IPS-18a (cell line): Measurements from ENCODE around the gene EBLN1.

Experiments
- H3K27ac ChIP-seq: one replicate; pipeline ENCODE4 v1.5.1; 2013; ENCODE audit warnings: low read length
- H3K27me3 ChIP-seq: one replicate; pipeline ENCODE4 v1.6.1; 2013; ENCODE audit warnings: mild to moderate bottlenecking, low read length; ENCODE audit not compliant: control insufficient read depth, insufficient read depth
- H3K36me3 ChIP-seq: one replicate; pipeline ENCODE4 v1.6.1; 2013; ENCODE audit warnings: low read depth, low read length; ENCODE audit not compliant: control insufficient read depth
- H3K4me1 ChIP-seq: one replicate; pipeline ENCODE4 v1.6.1; 2013; ENCODE audit warnings: low read depth, low read length; ENCODE audit not compliant: control insufficient read depth
- H3K4me3 ChIP-seq: one replicate; pipeline ENCODE4 v1.5.1; 2013; ENCODE audit warnings: low read length
- H3K9ac ChIP-seq: one replicate; pipeline ENCODE4 v1.6.1; 2013; ENCODE audit warnings: mild to moderate bottlenecking, low read length, moderate library complexity
- H3K9me3 ChIP-seq: one replicate; pipeline ENCODE4 v1.6.1; 2013; ENCODE audit warnings: low read depth, low read length; ENCODE audit not compliant: control insufficient read depth

Gene EBLN1

GRCh38 chr10:22217842-22218241, at the start of gene EBLN1:
Gene EBLN1, minus strand, starts transcription at chr10:22218015. Its CDS starts 8,032 bp downstream, at chr10:22209983.
- Histone ChIP-seq H3K9me3 (no peaks in the 10 kb centered on the region), H3K9ac (no peak within 1 kb of the TSS), H3K27me3 (no peaks in the 10 kb centered on the region), H3K4me1 (no peaks in the 10 kb centered on the region), H3K4me3 (no peak within 1 kb of the TSS), H3K27ac (no peak within 1 kb of the TSS), H3K36me3 (no peaks in the 10 kb centered on the region)

DNA sequence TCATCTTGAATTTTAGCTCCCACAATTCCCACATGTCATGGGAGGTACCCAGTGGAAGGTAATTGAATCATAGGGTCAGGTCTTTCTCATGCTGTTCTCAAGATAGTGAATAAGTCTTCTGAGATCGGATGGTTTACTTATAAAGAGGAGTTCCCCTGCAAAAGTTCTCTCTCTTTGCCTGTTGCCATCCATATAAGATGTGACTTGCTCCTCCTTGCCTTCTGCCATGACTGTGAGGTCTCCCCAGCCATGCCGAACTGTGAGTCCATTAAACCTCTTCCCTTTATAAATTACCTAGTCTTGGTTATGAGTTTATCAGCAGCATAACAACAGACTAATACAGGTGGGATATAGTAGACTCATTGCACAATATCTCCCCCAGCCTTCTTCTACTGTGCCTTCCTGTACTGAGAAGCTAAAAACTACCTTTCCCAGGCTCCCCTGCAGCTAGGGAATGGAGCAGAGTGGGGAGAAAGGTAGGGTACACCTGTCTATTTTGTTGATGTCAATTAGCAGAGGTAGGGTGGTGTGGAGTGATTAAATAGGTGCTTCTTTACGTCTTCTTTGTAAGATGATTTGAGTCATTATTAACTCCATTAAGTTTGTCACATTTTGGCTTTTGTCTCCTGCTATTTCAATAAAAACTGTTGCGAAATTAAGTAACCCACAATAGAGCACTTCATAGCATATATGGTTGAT, 48.2 kb upstream of the EBLN1 start:
- Histone ChIP-seq H3K9ac (no peak overlapping the region), H3K27ac (no peak overlapping the region), H3K27me3 (no peaks in the 10 kb centered on the region), H3K4me3 (no peak overlapping the region), H3K36me3 (no peaks in the 10 kb centered on the region), H3K4me1 (no peaks in the 10 kb centered on the region), H3K9me3 (no peaks in the 10 kb centered on the region)

- H3K36me3 ChIP-seq, result no peaks in the 10 kb centered on the region
- H3K9me3 ChIP-seq, result no peaks in the 10 kb centered on the region
- H3K9ac ChIP-seq, result no peak overlapping the region
- peaks cover 5% of the 10 kb centered on the region for H3K27me3 ChIP-seq
- H3K27ac ChIP-seq, result no peak overlapping the region
- no peaks in the 10 kb centered on the region for H3K4me1 ChIP-seq
- H3K4me3 ChIP-seq, result no peak overlapping the region
Observed at GRCh38 chr10:22263106-22263505, 45.3 kb upstream of the EBLN1 start.

- Histone ChIP-seq H3K4me3 (no peak overlapping the region), H3K9ac (no peak overlapping the region), H3K4me1 (no peaks in the 10 kb centered on the region), H3K36me3 (no peaks in the 10 kb centered on the region), H3K9me3 (no peaks in the 10 kb centered on the region), H3K27ac (no peak overlapping the region), H3K27me3 (peaks cover 38% of the 10 kb centered on the region)
Observed at GRCh38 chr10:22259280-22259679, 41.5 kb upstream of the EBLN1 start.

GRCh38 chr10:22258471-22258870, 40.7 kb upstream of the EBLN1 start:
- no peak overlapping the region for H3K4me3 ChIP-seq
- H3K27ac ChIP-seq, result no peak overlapping the region
- H3K9me3 ChIP-seq, result no peaks in the 10 kb centered on the region
- H3K27me3 ChIP-seq, result peaks cover 47% of the 10 kb centered on the region
- H3K36me3 ChIP-seq, result no peaks in the 10 kb centered on the region
- no peaks in the 10 kb centered on the region for H3K4me1 ChIP-seq
- H3K9ac ChIP-seq, result no peak overlapping the region

DNA sequence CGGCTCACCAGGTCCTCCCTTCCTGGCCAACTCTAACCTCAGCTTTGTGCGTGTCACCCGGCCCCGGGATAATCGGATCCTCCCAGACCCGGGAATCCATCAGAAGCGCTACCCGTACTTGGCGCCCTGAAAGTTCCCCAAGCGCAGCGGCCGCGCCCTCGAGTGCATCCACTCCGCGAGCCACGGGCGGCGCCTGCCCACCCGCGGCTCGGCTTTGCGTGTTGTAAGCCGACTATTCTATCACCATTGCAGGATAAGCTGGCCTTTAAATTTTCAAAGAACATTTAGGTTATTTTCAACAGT, 35.7 kb upstream of the EBLN1 start:
- Histone ChIP-seq H3K27ac (no peak overlapping the region), H3K36me3 (no peaks in the 10 kb centered on the region), H3K9me3 (no peaks in the 10 kb centered on the region), H3K4me1 (no peaks in the 10 kb centered on the region), H3K27me3 (peaks cover 84% of the 10 kb centered on the region), H3K9ac (no peak overlapping the region), H3K4me3 (peak overlapping the region; percentile 83)

DNA sequence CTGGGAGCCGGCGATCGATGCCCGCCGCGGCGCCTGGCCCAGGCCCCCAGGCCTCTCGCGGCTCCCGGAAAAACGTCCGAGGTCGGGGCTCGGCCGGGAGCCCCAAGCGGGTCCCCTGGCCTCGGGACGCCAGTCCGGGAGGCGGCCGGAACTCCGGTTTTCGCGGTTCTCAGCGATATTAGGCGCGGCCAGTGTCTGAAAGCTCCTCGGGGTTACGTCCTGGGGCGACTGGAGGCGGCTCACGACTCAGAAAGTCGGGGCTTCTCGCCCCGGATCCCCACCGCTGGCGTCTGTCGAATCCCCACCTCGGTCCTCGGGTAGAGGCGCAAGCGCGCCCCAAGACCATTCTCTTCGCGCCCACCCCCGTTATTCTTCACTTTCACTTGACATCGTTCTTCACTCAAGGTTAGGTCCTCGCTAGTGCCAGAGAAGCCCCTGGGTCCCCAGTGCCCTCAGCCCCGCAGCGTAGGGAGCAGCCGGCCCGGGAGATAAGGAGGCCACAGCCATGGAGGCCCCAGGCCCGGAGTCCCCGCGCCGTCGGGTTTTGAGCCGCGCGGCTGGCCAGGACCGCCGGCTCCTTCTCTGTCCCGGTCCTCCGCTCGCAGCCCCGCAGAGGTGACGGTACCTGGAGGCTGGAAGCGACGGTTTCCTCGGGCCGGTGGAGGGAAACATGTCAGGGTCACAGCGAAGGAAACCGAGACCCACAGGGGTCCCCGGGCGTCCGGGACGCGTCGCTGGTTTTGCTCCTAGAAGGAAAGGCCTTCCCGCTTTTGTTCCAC, 35.2 kb upstream of the EBLN1 start:
- Histone ChIP-seq H3K27me3 (peaks cover 78% of the 10 kb centered on the region), H3K27ac (no peak overlapping the region), H3K9me3 (no peaks in the 10 kb centered on the region), H3K9ac (no peak overlapping the region), H3K4me1 (no peaks in the 10 kb centered on the region), H3K4me3 (peak overlapping the region; percentile 83), H3K36me3 (no peaks in the 10 kb centered on the region)

GRCh38 chr10:22252224-22252800, 34.5 kb upstream of the EBLN1 start:
- H3K4me3 ChIP-seq, result peak overlapping the region; percentile 83

DNA sequence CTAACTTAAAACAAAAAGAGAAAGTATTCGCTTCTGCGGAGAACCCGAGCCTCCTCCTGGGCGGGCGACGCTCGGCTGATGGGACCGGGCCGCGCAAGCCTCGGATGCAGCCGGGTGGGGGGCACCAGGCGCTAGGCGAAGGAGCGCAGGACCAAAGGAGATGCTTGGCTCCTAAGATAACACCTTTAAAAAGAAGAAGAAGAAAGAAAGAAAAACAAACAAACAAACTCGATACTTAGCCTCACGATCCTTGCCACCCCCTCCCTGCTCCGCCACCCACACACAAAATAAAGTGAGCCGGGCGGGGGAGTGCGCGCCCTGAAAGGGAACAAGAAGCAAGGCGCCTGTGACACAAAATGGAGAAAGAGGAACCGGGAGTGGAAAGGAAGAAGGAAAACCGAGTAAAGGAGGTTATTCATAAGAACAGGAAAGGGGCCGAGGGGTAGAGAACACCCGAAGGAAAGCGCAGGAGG, 34.0 kb upstream of the EBLN1 start:
- no peaks in the 10 kb centered on the region for H3K9me3 ChIP-seq
- H3K4me3 ChIP-seq, result peak overlapping the region; percentile 83
- no peaks in the 10 kb centered on the region for H3K36me3 ChIP-seq
- no peak overlapping the region for H3K27ac ChIP-seq
- H3K9ac ChIP-seq, result peak overlapping the region; percentile 83
- no peaks in the 10 kb centered on the region for H3K4me1 ChIP-seq
- peaks cover 70% of the 10 kb centered on the region for H3K27me3 ChIP-seq

More at GRCh38 chr10:22252224-22252800, 34.5 kb upstream of the EBLN1 start:
- peaks cover 76% of the 10 kb centered on the region for H3K27me3 ChIP-seq
- H3K4me1 ChIP-seq, result no peaks in the 10 kb centered on the region
- no peaks in the 10 kb centered on the region for H3K9me3 ChIP-seq
- H3K36me3 ChIP-seq, result no peaks in the 10 kb centered on the region
- H3K9ac ChIP-seq, result peak overlapping the region; percentile 83
- no peak overlapping the region for H3K27ac ChIP-seq

DNA sequence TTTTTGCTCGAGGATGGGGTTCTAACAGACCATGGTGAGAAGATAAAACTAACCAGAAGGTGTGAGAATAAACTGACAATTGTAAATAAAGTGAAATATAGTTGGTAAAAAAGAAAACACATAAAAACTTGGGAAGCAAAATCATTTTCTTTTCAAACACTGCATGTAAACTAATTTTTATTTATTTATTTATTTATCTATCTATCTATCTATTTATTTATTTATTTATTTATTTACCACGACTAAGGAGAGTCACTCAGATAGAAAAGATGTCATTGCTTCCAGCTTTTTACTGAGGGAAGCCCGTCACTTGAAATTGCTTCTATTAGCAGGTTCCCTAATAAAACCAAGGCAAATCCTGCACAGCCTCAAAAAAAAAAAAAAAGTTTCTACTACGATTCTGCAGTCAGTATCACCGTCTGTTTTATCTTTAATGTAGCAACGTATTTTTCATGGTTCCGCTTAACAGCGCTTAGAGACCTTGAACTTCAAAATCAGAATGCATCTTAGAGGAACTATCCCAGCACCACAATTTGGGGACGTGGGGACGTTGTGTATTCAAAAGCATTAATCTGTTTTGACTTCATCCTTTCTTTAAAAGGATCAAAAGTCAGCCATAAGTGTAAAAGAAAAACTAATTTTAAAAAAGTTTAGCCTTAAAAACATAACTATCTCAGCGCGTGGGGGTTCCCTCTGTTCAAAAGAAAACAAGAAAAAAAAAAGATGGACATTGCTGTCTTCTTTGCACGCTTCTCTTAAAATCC, 33.3 kb upstream of the EBLN1 start:
- no peak overlapping the region for H3K27ac ChIP-seq
- peaks cover 63% of the 10 kb centered on the region for H3K27me3 ChIP-seq
- no peaks in the 10 kb centered on the region for H3K36me3 ChIP-seq
- H3K4me3 ChIP-seq, result peak overlapping the region; percentile 83
- peak overlapping the region; percentile 83 for H3K9ac ChIP-seq
- no peaks in the 10 kb centered on the region for H3K4me1 ChIP-seq
- H3K9me3 ChIP-seq, result no peaks in the 10 kb centered on the region

DNA sequence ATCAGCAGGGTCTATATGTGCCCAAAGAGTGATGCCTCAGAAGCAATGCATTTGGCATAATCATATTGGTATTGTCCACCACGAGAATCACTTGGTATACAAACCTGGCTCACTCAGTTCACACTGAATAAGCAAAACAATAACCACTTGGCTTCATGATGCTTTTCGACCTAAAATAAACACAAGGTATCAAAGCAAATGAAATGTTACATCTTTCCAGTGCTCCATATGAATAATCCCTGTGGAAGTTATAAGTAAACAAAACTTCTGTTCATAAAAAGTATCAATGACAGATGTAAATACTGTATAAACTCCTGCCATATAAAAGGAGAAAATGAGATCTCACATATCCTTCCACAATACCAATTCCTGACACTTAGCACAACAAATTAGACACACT, 29.8 kb upstream of the EBLN1 start:
- Histone ChIP-seq H3K36me3 (no peaks in the 10 kb centered on the region), H3K9ac (no peak overlapping the region), H3K4me3 (no peak overlapping the region), H3K9me3 (no peaks in the 10 kb centered on the region), H3K4me1 (no peaks in the 10 kb centered on the region), H3K27me3 (peaks cover 30% of the 10 kb centered on the region), H3K27ac (no peak overlapping the region)
